HCEC 1CT (cell line): ENCODE data around the gene SLC43A1.
A peak's percentile ranks its signal among the peaks of the same experiment; 100 is the strongest.
"Not testable (repeated sequence)": the region's sequence is repeated elsewhere in the genome, so short reads cannot be mapped to it uniquely, and the experiment has no call there.

Source experiments
- DNase-seq: peaks from one replicate; pipeline ENCODE4 v3.0.0-alpha.2; 2017

The SLC43A1 gene

GRCh38 chr11:57515332-57516060 is at the start of gene SLC43A1:
SLC43A1 (minus strand) TSS chr11:57515702; CDS start chr11:57514111, 1,591 bp downstream.
- peak; percentile 57 for DNase-seq

GRCh38 chr11:57562596-57562995 is 47.1 kb upstream of the SLC43A1 start:
- no peak for DNase-seq

GRCh38 chr11:57560146-57560545 is 44.6 kb upstream of the SLC43A1 start:
- no peak for DNase-seq

- DNase-seq: no peak
Measured at GRCh38 chr11:57556041-57556440, 40.5 kb upstream of the SLC43A1 start.

GRCh38 chr11:57555393-57555792 is 39.9 kb upstream of the SLC43A1 start:
- no peak for DNase-seq

- no peak for DNase-seq
Measured at GRCh38 chr11:57552479-57552878, 37.0 kb upstream of the SLC43A1 start.

- DNase-seq: no peak
Measured at GRCh38 chr11:57551941-57552340, 36.4 kb upstream of the SLC43A1 start.

- DNase-seq: no peak
Measured at GRCh38 chr11:57549983-57550382, 34.5 kb upstream of the SLC43A1 start.

GRCh38 chr11:57547854-57548377 is 32.4 kb upstream of the SLC43A1 start:
- DNase-seq: no peak

- peak; percentile 64 for DNase-seq
Measured at GRCh38 chr11:57546869-57547475, 31.5 kb upstream of the SLC43A1 start.

GRCh38 chr11:57546451-57546850 is 30.9 kb upstream of the SLC43A1 start:
- no peak for DNase-seq

GRCh38 chr11:57545883-57546282 is 30.4 kb upstream of the SLC43A1 start:
- no peak for DNase-seq

- no peak for DNase-seq
Measured at GRCh38 chr11:57544566-57544965, 29.1 kb upstream of the SLC43A1 start.

GRCh38 chr11:57543593-57543992 is 28.1 kb upstream of the SLC43A1 start:
- DNase-seq: no peak

GRCh38 chr11:57542582-57542981 is 27.1 kb upstream of the SLC43A1 start:
- no peak for DNase-seq

GRCh38 chr11:57541169-57541568 is 25.7 kb upstream of the SLC43A1 start:
- no peak for DNase-seq

GRCh38 chr11:57539342-57539741 is 23.8 kb upstream of the SLC43A1 start:
- no peak for DNase-seq

- no peak for DNase-seq
Measured at GRCh38 chr11:57536947-57537619, 21.6 kb upstream of the SLC43A1 start, which contains the start of gene SMTNL1. SMTNL1 (plus strand) TSS chr11:57537595; CDS start chr11:57542643, 5,048 bp downstream.

GRCh38 chr11:57534449-57534848 is 18.9 kb upstream of the SLC43A1 start:
- DNase-seq: not testable (repeated sequence)

- DNase-seq: peak; percentile 98
Measured at GRCh38 chr11:57530596-57531507, 15.3 kb upstream of the SLC43A1 start, which contains the start of gene TIMM10. TIMM10 (minus strand) TSS chr11:57530754; CDS start chr11:57530189, 565 bp downstream.

- no peak for DNase-seq
Measured at GRCh38 chr11:57530215-57530595, 14.7 kb upstream of the SLC43A1 start.

GRCh38 chr11:57529012-57529411 is 13.5 kb upstream of the SLC43A1 start:
- no peak for DNase-seq
